LNCaP clone FGC (cell line): ENCODE data around the gene GRIN2C.

Source experiments
- DNase-seq: peaks from one replicate; pipeline ENCODE4 v3.0.0-alpha.2; 2011; ENCODE audit warnings: low read depth
- H3K4me3 ChIP-seq: 2 replicates; pipeline ENCODE4 v1.5.1; 2011; ENCODE audit warnings: mild to moderate bottlenecking, low read depth, low read length, control low read depth
- TF ChIP-seq, protein P1 (sequence below): IDR thresholded peaks from 2 replicates; pipeline ENCODE4 v1.5.1; 2012; ENCODE audit warnings: mild to moderate bottlenecking; ENCODE audit not compliant: control insufficient read depth, insufficient read depth; ENCODE audit errors: extremely low read depth

GRIN2C gene

GRCh38 chr17:74857191-74857590, 2.5 kb downstream of the GRIN2C start:
- TF ChIP-seq, protein P1, sequence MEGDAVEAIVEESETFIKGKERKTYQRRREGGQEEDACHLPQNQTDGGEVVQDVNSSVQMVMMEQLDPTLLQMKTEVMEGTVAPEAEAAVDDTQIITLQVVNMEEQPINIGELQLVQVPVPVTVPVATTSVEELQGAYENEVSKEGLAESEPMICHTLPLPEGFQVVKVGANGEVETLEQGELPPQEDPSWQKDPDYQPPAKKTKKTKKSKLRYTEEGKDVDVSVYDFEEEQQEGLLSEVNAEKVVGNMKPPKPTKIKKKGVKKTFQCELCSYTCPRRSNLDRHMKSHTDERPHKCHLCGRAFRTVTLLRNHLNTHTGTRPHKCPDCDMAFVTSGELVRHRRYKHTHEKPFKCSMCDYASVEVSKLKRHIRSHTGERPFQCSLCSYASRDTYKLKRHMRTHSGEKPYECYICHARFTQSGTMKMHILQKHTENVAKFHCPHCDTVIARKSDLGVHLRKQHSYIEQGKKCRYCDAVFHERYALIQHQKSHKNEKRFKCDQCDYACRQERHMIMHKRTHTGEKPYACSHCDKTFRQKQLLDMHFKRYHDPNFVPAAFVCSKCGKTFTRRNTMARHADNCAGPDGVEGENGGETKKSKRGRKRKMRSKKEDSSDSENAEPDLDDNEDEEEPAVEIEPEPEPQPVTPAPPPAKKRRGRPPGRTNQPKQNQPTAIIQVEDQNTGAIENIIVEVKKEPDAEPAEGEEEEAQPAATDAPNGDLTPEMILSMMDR, result no peak
- DNase-seq, result no peak
- no peak overlapping the region for H3K4me3 ChIP-seq

- TF ChIP-seq, protein P1, result no peak
These were observed 3.6 kb downstream of the GRIN2C start for GRCh38 chr17:74856112-74856511.

DNA sequence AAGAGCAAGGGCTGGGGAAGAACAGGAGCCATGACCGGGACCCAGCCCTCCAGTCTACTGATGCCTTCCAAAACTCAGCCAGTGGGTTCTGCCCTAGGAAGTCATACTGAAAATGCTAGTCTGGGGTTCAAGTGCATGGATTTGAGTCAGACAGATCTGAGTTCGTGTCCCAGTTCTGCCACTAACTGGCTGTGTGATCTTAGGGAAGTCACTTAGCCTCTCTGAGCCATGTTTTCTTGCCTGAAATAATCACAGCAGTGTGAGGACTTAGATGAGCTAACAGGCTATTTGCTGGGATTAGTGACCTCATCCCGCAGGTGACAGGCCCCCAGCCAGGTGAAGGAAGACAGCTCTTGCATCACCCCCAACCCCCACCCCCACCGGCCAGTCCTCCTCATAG, 4.4 kb downstream of the GRIN2C start:
- DNase-seq, result no peak
- TF ChIP-seq, protein P1, result no peak
- H3K4me3 ChIP-seq, result no peak overlapping the region

More at GRCh38 chr17:74856112-74856511, 3.6 kb downstream of the GRIN2C start:
- no peak overlapping the region for H3K4me3 ChIP-seq
- no peak for DNase-seq

GRCh38 chr17:74854792-74855191, 4.9 kb downstream of the GRIN2C start:
- no peak for DNase-seq
- H3K4me3 ChIP-seq, result no peak overlapping the region
- TF ChIP-seq, protein P1, result no peak

GRCh38 chr17:74853669-74854068, 6.0 kb downstream of the GRIN2C start:
- no peak for DNase-seq
- no peak overlapping the region for H3K4me3 ChIP-seq
- TF ChIP-seq, protein P1, result no peak

- peak overlapping the region; percentile 43 for H3K4me3 ChIP-seq
- no peak for DNase-seq
- TF ChIP-seq, protein P1, result no peak
These were observed 6.7 kb downstream of the GRIN2C start for GRCh38 chr17:74853048-74853397.

GRCh38 chr17:74852237-74853047, 7.2 kb downstream of the GRIN2C start:
- peak overlapping the region; percentile 43 for H3K4me3 ChIP-seq
- peak; percentile 80 for DNase-seq
- TF ChIP-seq, protein P1, result no peak
